OCI-LY3 (cell line): ENCODE data around the gene NPC2.

Experiments used
- H2AFZ ChIP-seq: fragments of 200-600, 300-600 bp; shearing (Covaris generic); 2 replicates; pipeline ENCODE4 v1.6.0; 2014; ENCODE audit warnings: antibody characterized with exemption, low read depth, low read length
- H3K27ac ChIP-seq: fragments of 200-600, 300-600 bp; sonication (generic); 2 replicates; pipeline ENCODE4 v1.5.1; 2014; ENCODE audit warnings: mild to moderate bottlenecking, low read length, moderate library complexity, mixed read lengths
- H3K27me3 ChIP-seq: fragments of 200-600, 300-600 bp; sonication (generic); 2 replicates; pipeline ENCODE4 v1.6.1; 2014; ENCODE audit warnings: low read depth, low read length, mixed read lengths
- H3K36me3 ChIP-seq: fragments of 200-600, 300-600 bp; sonication (generic); replicated peaks from 2 replicates; pipeline ENCODE3; 2014; ENCODE audit warnings: low read depth, low read length, mixed read lengths
- H3K4me1 ChIP-seq: fragments of 300-600, 200-600 bp; sonication (generic); 2 replicates; pipeline ENCODE4 v1.6.1; 2014; ENCODE audit warnings: low read length, mixed read lengths
- H3K4me2 ChIP-seq: fragments of 200-600, 300-600 bp; sonication (generic); 2 replicates; pipeline ENCODE4 v1.6.1; 2014; ENCODE audit warnings: low read length, mixed read lengths
- H3K4me3 ChIP-seq: fragments of 300-600, 200-600 bp; sonication (generic); 2 replicates; pipeline ENCODE4 v1.5.1; 2014; ENCODE audit warnings: antibody characterized with exemption, mild to moderate bottlenecking, low read length, moderate library complexity
- H3K79me2 ChIP-seq: fragments of 300-600, 200-600 bp; shearing (Covaris generic); 2 replicates; pipeline ENCODE4 v1.6.1; 2014; ENCODE audit warnings: mild to moderate bottlenecking, low read length, mixed read lengths
- H3K9ac ChIP-seq: fragments of 300-600, 200-600 bp; shearing (Covaris generic); 2 replicates; pipeline ENCODE4 v1.6.0; 2014; ENCODE audit warnings: mild to moderate bottlenecking, low read length, moderate library complexity
- H3K9me3 ChIP-seq: fragments of 200-600, 300-600 bp; shearing (Covaris generic); 2 replicates; pipeline ENCODE4 v1.6.1; 2014; ENCODE audit warnings: low read length, mixed read lengths; ENCODE audit not compliant: insufficient read depth
- H4K20me1 ChIP-seq: fragments of 200-600, 300-600 bp; sonication (generic); 2 replicates; pipeline ENCODE4 v1.6.1; 2016; ENCODE audit warnings: low read length, mixed read lengths; ENCODE audit not compliant: insufficient read depth
- EZH2phosphoT487 ChIP-seq: fragments of 200-600 bp; shearing (Covaris generic); IDR thresholded peaks from 2 replicates; pipeline ENCODE4 v1.6.1; 2018; ENCODE audit warnings: antibody characterized with exemption, mixed run types, low read depth
- TF ChIP-seq, protein P1 (sequence below): fragments of 200-600, 300-600 bp; sonication (generic); IDR thresholded peaks from 2 replicates; pipeline ENCODE4 v1.5.1; 2014; ENCODE audit warnings: antibody characterized with exemption, low read length, low read depth

NPC2 gene

DNA sequence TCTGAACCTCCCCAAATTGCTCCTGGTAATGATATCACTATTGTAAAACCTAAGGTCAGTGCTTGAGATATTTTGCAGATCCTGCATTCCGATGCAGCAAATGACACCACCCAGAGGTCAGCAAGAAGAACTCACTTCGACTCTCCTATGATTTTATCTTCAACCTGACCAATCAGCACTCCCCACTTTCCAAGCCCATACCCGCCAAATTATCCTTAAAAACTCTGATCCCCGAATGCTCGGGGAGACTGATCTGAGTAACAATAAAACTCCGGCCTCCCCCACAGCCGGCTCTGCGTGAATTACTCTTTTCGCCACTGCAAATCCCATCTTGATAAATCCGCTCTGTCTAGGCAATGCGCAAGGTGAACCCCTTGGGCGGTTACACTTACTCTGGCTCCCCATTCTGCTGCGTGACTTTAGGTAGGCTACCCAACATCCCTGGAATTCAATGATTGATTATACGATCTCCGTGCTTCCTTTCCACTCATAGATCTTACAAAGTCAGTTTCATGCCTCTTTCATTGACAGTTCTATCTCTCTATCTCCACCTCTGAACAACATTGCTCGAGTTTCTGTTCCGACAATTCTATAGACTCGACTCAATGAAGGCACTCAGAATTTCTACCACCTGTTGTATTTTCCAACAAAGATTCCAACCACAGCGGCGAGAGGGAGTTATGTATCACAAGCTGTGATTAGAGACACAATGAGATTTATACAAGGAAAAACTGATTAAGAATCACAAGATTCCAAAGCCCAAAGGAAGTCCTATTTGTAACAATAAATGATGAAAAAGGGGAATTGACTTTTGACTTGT, 939 bp downstream of the NPC2 start:
- H3K79me2 ChIP-seq, result peaks cover 11% of the 10 kb centered on the region
- H3K36me3 ChIP-seq, result peaks cover 4% of the 10 kb centered on the region
- H3K9me3 ChIP-seq, result no peaks in the 10 kb centered on the region
- H3K9ac ChIP-seq, result peak overlapping the region; percentile 77
- TF ChIP-seq, protein P1, sequence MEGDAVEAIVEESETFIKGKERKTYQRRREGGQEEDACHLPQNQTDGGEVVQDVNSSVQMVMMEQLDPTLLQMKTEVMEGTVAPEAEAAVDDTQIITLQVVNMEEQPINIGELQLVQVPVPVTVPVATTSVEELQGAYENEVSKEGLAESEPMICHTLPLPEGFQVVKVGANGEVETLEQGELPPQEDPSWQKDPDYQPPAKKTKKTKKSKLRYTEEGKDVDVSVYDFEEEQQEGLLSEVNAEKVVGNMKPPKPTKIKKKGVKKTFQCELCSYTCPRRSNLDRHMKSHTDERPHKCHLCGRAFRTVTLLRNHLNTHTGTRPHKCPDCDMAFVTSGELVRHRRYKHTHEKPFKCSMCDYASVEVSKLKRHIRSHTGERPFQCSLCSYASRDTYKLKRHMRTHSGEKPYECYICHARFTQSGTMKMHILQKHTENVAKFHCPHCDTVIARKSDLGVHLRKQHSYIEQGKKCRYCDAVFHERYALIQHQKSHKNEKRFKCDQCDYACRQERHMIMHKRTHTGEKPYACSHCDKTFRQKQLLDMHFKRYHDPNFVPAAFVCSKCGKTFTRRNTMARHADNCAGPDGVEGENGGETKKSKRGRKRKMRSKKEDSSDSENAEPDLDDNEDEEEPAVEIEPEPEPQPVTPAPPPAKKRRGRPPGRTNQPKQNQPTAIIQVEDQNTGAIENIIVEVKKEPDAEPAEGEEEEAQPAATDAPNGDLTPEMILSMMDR, result peak; percentile 58
- TF ChIP-seq EZH2phosphoT487, result no peak
- H3K27me3 ChIP-seq, result no peaks in the 10 kb centered on the region
- H3K27ac ChIP-seq, result no peak overlapping the region
- H3K4me1 ChIP-seq, result peaks cover 31% of the 10 kb centered on the region
- peak overlapping the region; percentile 99 for H3K4me2 ChIP-seq
- 0 out of 2 replicates have a peak, but pooled peaks cover 3% of the 10 kb centered on the region for H4K20me1 ChIP-seq
- H2AFZ ChIP-seq, result no peak overlapping the region
- peak overlapping the region; percentile 89 for H3K4me3 ChIP-seq

DNA sequence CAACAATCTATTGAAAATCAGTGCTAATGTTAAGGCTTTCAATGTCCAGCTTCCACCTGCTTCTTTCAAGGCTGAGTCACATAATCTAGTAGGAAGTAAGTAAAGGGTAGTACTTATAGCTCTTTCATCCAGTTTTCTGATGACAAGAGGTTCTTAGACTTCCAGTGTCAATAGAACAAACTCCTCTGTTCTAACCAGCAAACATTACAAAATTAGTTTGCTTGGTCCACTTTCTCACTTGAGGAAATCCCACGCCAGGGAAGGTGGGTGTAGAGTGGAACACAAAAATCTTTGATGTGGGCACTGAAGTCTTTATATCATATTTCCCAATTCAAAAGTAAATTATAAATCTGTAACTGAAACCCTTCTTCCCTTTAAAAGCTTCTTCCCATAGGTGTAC, 2.6 kb downstream of the NPC2 start:
- no peak for TF ChIP-seq EZH2phosphoT487
- TF ChIP-seq, protein P1, result no peak
- Histone ChIP-seq H3K9me3 (no peaks in the 10 kb centered on the region), H3K27ac (no peak overlapping the region), H4K20me1 (0 out of 2 replicates have a peak, but pooled peaks cover 3% of the 10 kb centered on the region), H3K36me3 (peaks cover 4% of the 10 kb centered on the region), H3K4me1 (peaks cover 30% of the 10 kb centered on the region), H3K9ac (no peak overlapping the region), H3K4me3 (no peak overlapping the region), H3K27me3 (no peaks in the 10 kb centered on the region), H3K79me2 (peaks cover 11% of the 10 kb centered on the region), H2AFZ (no peak overlapping the region), H3K4me2 (no peak overlapping the region)

DNA sequence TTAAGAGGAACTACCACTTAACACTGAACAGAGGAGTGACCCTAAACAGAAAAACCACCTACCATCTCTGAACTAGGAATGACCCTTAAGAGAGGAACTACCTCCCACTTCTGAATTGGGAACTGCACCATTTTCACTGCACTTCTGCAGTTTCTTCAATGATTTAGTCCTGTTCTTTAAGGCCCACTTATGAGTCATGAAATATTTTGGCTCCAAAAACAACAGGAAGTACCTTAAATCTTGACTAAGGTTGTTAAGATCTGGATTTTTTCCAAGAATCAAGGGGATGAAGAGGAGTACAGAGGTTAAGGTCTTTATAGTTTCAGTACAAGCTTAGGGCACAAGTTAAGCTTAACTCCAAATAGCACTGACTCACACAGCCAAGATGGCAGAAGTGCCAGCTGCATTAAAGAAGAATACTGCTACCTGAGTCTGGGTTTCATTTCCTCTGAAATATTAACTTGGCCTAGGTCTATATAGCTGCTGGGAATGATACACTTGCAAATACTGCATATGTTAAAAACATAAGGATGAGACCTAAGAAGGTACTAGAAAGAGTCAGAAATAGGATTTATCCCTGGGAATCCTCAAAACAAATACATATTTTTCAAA, 4.2 kb downstream of the NPC2 start:
- Histone ChIP-seq H3K4me3 (no peak overlapping the region), H3K9me3 (no peaks in the 10 kb centered on the region), H3K4me2 (peak overlapping the region; percentile 52), H3K27ac (peak overlapping the region; percentile 58), H3K9ac (no peak overlapping the region), H2AFZ (no peak overlapping the region), H3K4me1 (peaks cover 16% of the 10 kb centered on the region), H3K27me3 (no peaks in the 10 kb centered on the region), H3K36me3 (peaks cover 7% of the 10 kb centered on the region), H4K20me1 (0 out of 2 replicates have a peak, but pooled peaks cover 3% of the 10 kb centered on the region), H3K79me2 (peaks cover under 1% of the 10 kb centered on the region; the same call in 1 of the 2 replicates)
- TF ChIP-seq EZH2phosphoT487, result no peak
- TF ChIP-seq, protein P1, result no peak

DNA sequence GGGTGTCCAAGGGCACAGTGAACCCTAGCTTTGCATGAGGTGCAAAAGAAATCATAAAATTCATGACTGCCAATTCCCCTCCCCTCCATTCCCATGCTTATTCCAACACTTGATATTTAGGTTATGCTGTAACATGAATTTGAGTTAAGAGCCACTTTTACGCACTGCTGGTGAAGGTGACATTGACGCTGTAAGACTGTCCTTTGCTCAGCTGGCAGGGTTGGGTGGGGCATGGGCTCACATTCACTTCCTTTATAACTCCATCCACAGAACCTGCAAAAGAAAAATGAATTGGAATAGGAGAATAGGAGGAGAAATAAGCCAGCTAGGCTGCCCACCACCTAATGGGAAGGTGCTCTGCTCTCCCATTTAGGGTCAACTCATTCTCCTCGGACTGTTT, 6.9 kb downstream of the NPC2 start:
- no peaks in the 10 kb centered on the region for H3K9me3 ChIP-seq
- no peak overlapping the region for H3K9ac ChIP-seq
- no peak overlapping the region for H2AFZ ChIP-seq
- no peaks in the 10 kb centered on the region for H3K79me2 ChIP-seq
- H3K4me2 ChIP-seq, result no peak overlapping the region
- H3K4me3 ChIP-seq, result no peak overlapping the region
- 0 out of 2 replicates have a peak, but pooled peaks cover 3% of the 10 kb centered on the region for H4K20me1 ChIP-seq
- peaks cover 7% of the 10 kb centered on the region for H3K36me3 ChIP-seq
- H3K27me3 ChIP-seq, result no peaks in the 10 kb centered on the region
- H3K4me1 ChIP-seq, result peaks cover 12% of the 10 kb centered on the region
- no peak overlapping the region for H3K27ac ChIP-seq
- TF ChIP-seq, protein P1, result no peak
- no peak for TF ChIP-seq EZH2phosphoT487
